DOHH2 (cell line): ENCODE data around the gene MCU.

Experiments
- EZH2phosphoT487 ChIP-seq: fragments of 200-600 bp; sonication (generic); IDR thresholded peaks from 2 replicates; pipeline ENCODE4 v1.6.1; 2017; ENCODE audit warnings: borderline replicate concordance, mild to moderate bottlenecking, antibody characterized with exemption, low read length, moderate library complexity, mixed read lengths
- TF ChIP-seq, protein P1 (sequence below): fragments of 200-600 bp; sonication (generic); IDR thresholded peaks from one replicate; pipeline ENCODE4 v1.5.1; 2014; ENCODE audit warnings: antibody characterized with exemption, mild to moderate bottlenecking, low read depth, low read length; ENCODE audit not compliant: poor library complexity, severe bottlenecking

DNA sequence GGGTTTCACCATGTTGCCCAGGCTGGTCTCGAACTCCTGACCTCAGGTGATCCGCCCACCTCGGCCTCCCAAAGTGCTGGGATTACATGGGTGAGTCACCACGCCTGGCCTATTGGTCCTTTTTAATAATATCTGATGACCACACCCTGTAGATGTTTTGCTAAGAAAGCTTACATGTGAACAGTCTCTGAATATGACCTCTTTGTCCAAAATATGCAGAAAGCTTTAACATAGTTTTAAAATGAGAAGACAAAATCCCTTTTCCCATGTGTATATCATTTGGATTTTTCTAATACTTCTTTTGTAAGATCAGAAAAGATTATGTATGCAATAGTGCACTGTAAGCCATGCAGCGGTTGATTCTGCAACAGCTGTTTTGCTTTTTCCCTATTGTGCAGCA lies 38.5 kb downstream of the MCU start:
- no peak for TF ChIP-seq EZH2phosphoT487
- TF ChIP-seq, protein P1, sequence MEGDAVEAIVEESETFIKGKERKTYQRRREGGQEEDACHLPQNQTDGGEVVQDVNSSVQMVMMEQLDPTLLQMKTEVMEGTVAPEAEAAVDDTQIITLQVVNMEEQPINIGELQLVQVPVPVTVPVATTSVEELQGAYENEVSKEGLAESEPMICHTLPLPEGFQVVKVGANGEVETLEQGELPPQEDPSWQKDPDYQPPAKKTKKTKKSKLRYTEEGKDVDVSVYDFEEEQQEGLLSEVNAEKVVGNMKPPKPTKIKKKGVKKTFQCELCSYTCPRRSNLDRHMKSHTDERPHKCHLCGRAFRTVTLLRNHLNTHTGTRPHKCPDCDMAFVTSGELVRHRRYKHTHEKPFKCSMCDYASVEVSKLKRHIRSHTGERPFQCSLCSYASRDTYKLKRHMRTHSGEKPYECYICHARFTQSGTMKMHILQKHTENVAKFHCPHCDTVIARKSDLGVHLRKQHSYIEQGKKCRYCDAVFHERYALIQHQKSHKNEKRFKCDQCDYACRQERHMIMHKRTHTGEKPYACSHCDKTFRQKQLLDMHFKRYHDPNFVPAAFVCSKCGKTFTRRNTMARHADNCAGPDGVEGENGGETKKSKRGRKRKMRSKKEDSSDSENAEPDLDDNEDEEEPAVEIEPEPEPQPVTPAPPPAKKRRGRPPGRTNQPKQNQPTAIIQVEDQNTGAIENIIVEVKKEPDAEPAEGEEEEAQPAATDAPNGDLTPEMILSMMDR, result no peak
